ENCODE measurements around the gene SDK1.

DNA sequence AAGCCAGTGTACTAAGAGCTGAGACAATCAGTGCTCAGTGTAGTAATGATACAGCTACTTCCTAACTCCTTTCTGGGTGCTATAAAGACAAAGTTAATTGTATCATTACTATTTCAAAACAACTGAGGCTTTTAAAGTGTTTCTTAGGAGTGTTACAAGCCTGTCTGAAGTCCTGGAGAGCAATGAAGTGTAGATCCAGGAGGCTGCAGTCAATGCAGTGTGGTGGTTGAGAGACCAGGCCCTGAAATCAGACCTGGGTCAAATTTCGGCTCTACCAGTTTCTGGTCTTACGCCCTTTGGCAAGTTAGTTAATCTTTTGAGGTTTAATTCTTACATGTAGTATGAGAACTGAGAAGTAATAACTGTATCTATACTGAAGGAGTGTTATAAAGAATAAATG lies 387.0 kb downstream of the SDK1 start:
- TF ChIP-seq, protein P1, sequence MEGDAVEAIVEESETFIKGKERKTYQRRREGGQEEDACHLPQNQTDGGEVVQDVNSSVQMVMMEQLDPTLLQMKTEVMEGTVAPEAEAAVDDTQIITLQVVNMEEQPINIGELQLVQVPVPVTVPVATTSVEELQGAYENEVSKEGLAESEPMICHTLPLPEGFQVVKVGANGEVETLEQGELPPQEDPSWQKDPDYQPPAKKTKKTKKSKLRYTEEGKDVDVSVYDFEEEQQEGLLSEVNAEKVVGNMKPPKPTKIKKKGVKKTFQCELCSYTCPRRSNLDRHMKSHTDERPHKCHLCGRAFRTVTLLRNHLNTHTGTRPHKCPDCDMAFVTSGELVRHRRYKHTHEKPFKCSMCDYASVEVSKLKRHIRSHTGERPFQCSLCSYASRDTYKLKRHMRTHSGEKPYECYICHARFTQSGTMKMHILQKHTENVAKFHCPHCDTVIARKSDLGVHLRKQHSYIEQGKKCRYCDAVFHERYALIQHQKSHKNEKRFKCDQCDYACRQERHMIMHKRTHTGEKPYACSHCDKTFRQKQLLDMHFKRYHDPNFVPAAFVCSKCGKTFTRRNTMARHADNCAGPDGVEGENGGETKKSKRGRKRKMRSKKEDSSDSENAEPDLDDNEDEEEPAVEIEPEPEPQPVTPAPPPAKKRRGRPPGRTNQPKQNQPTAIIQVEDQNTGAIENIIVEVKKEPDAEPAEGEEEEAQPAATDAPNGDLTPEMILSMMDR (IDR thresholded peaks at IDR 0.05) = no peak
- TF ChIP-seq POLR2A (IDR thresholded peaks at IDR 0.05) (no peak), POLR2AphosphoS5 (IDR thresholded peaks at IDR 0.05) (no peak)
